ENCODE data around the gene NADK2. TPM values are rescaled to one million over a fixed set of nuclear protein-coding genes. Genes with fewer than 3 reads are reported as not detected.

NADK2 gene
- total RNA-seq, 1 donor from 2014 or later = 8.7 TPM

DNA sequence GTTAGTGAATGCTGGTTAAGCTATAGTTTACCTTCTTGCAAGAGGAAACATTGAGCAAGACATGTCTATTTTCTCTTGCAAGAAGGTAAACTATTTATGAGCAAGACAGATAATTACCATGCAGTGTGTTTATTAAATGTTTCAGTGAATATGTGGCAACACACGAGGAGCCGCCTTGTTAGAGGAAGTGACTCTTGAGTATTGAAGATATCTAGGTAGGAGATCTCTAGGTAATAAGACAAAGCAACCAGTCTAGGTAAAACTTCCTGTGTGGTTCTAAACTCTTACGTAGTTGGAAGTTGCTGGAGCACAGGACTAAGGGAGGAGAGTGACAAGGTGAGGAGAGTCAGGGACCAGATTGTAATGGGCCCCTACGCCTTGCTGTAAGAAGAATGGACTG, 73.0 kb downstream of the NADK2 start:
- no peak for DNase-seq (ENCODE audit: extremely low read depth, low read depth, low spot score)

- no peak for DNase-seq (ENCODE audit: extremely low read depth, low read depth, low spot score)
These were observed 77.3 kb downstream of the NADK2 start for GRCh38 chr5:36164461-36164860.

GRCh38 chr5:36162810-36163486, 78.8 kb downstream of the NADK2 start:
- no peak for DNase-seq (ENCODE audit: extremely low read depth, low read depth, low spot score)

DNA sequence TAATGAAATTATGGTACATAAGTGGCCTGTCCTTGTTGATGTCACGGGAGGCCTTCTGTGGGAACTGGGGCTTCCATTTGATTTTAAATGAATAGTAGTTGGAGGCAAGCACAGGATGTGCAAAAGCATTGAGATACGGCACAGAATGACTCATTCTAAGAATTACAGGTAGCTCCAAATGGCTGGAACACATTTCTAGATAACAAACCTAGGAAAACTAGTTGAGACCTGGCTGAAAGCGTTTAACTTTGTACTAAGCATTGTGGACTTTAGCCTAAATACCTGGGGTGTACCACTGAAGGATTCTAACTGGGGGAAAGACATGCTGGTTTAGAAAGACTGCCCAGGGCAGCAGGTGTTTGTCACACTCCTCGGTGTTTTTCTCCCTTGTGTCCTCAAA, 80.4 kb downstream of the NADK2 start:
- no peak for DNase-seq (ENCODE audit: extremely low read depth, low read depth, low spot score)

DNA sequence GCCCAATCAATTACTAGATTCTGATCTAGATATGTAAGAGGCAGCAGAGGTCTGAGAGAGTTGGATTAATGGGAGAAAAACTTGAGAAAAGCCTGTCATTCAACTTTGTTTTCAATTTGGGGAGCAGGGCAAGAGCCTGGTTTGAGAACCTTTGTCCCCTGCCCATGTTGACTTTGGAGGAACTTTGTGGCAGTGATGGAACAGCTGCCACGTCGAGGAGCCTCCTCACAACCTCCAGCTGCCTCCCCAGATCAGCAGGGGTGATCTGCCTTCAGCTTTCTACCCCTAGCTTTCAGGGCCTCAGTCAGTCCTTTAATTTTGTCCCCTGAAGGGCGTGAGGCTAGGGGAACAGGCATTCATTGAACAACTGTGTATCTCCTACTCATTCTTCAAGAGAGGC, 81.1 kb downstream of the NADK2 start:
- DNase-seq (ENCODE audit: extremely low read depth, low read depth, low spot score) = no peak

DNA sequence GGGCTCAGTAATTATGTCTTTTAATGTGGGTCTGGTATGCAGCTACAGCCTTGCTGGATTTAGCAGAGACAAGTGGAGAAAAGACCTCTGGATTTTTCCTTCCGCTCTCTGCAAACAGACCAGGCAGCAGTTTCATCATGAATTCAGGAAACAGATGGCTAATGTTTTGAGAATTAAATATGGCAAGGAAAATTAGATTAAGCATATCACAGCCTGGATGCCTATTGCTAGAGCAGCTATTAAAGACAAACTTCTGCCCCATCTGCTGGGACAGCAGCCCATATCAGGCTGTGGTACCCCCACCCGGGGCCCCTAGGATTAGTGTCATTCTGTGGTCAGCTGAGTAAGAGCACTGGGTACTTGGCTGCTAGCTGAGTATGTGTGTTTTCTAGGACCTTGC, 83.6 kb downstream of the NADK2 start:
- no peak for DNase-seq (ENCODE audit: extremely low read depth, low read depth, low spot score)

- DNase-seq (ENCODE audit: extremely low read depth, low read depth, low spot score) = no peak
These were observed 85.1 kb downstream of the NADK2 start for GRCh38 chr5:36156619-36157018.

- no peak for DNase-seq (ENCODE audit: extremely low read depth, low read depth, low spot score)
These were observed 85.6 kb downstream of the NADK2 start for GRCh38 chr5:36156121-36156601.

DNA sequence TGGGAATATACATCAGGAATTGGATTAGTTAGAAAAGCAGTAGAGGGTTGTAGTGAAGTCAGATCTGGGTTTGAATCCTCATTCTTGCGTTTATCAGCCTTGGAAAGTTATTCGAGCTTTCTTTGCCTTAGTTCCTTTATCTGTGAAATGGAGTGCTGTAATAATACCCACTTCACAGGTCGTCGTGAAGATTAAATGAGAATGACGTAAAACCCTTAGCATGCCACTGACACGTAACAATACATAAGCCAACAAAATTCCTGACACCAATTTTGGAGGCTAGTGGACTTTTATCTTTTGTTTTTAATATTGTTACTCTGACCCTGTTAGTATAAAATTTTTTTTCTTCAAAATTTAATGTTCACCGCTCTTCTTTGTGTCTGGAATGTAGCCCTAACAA, 86.4 kb downstream of the NADK2 start:
- DNase-seq (ENCODE audit: extremely low read depth, low read depth, low spot score) = no peak

- DNase-seq (ENCODE audit: extremely low read depth, low read depth, low spot score) = no peak
These were observed 88.0 kb downstream of the NADK2 start for GRCh38 chr5:36153726-36154125.

DNA sequence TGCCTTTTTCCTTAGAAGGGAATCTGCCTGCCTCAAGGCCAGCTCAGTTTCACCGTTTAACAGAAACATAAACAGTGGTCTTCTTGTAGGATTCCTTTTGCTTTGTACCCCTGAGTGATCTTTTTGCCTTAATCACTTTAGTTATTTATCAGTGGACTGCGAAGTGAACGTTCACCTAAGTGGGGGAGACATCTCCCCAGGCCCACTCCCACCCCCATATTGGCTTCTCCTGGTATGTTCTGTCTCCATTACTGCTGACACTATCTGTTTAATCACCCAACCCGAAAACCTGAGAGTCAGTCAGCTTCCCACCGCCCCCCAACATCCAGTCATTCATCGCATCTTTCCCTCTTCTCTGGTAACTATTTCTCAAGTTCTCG, 88.4 kb downstream of the NADK2 start:
- DNase-seq (ENCODE audit: extremely low read depth, low read depth, low spot score) = no peak

DNA sequence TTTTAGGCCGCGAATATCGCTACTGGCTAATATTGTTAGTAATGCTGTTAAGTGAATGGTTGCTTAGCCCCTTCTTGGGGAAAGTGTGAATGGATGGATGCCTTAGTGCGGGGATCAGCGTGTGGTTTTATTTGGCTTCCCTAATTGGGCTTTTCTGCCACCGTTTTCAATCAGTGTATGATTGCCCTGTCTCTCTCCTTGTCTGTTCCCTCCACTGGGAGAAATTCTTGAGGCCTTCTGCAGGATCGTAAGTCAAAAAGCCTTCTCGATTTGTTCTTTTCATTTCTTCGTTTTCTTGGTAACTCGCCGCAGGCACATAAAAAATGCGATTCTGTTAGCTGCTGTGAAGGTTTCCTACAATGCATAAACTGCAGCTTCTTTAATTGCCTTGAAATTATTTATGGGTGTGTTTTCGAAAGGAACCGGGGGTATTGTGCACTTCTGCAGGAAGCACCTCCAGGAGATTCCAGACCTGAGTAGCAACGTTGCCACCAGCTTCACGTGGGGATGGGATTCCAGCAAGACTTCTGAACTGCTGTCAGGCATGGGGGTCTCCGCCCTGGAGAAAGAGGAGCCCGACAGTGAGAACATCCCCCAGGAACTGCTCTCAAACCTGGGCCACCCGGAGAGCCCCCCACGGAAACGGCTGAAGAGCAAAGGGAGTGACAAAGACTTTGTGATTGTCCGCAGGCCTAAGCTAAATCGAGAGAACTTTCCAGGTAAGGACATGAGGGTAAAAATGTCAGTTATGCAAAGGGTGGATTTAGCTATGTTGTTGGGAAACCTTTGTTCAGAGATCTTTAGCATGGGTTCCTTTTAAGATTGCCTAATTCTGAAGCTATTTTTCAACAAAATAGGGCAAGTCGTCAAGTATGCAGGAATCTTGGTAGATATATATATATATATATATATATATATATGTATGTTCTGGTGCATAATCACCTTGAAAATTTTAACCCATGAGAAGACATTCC, 89.1 kb downstream of the NADK2 start:
- no peak for DNase-seq (ENCODE audit: extremely low read depth, low read depth, low spot score)

DNA sequence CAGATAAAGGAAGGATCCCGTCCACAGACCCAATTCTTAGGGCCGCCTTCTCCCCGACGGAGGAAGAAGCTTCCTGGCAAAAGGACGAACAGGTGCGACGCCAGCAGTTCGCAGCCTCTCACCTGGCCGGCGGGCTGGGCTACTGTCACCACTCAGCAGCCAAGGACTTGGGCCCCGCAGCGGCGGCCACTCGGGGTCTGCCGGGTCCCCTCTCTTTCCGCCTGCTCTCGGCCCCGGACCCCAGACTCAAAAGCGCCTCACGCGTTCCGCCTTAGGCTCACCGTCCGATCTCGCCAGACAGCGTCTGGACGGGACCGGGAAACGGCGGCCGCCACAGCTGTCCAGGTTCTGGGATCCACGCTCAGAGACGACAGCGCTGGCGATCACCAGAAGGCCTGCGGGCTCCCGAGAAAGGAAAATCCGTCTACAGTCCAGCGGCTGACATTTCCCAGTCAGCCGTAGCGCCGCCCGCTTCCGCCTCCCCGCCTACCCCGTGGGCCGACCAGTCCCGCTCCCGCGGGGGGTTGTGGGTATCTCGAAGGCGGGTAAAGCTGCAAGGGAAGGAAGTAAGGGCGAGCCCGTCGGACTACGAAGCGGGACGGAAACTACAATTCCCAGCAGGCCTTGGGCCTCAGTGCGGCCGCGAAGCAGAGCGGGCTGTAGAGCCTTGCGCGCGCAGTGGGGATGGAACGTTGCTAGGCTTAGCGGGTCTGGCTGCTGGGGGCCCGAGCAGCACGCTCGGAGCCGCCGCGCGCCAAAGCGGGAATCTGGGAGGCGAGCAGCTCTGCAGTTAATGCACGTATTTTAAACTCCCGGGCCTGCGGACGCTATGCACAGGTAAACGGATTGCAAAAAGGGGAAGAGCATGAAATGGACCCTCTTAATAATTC, 90.0 kb downstream of the NADK2 start, which contains the start of the genes LMBRD2 and SKP2:
TSS of gene LMBRD2 (minus strand) at position 454 of the 890 bp plus-strand sequence. CDS start 8,538 bp downstream, outside the sequence.
TSS of gene SKP2 (plus strand) at position 678 of the 890 bp plus-strand sequence. CDS start at position 830, 152 bp downstream.
- peak; percentile 75 for DNase-seq (ENCODE audit: extremely low read depth, low read depth, low spot score)

DNA sequence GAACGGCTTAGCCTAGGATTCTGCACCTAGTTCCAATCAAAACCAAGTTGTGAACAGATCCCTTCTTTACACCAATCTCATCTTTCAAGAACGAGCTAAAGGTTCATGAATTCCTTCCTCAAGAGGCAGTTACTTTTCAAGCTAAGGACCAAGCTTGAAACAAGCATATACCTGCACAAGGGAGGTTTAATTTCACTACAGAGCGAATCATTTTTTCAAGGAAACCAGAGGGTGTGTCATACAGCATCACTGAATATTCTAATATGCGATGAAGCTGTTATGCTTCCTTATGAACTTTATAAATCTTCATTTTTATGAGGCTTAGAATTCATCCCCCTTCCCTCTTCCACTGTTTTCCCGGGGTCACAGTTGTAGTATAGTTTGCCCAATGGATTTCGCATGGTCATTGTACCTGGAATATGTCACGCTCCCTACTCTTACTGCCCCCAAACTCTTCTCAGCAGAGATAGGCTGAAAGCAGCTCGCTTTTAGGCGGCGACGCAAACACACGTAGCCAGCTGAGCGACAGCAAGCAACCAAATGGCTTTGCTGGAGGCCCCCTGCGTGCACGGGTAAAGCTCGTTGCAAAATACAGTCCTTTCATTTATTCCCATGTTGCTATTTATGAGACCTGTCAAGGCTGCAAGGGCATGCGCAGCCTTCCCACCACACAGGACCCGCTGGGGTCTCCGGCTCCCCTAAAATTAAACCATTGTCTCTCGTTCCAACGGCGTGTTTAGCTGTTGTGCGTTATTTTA, 90.9 kb downstream of the NADK2 start:
- DNase-seq (ENCODE audit: extremely low read depth, low read depth, low spot score) = no peak

DNA sequence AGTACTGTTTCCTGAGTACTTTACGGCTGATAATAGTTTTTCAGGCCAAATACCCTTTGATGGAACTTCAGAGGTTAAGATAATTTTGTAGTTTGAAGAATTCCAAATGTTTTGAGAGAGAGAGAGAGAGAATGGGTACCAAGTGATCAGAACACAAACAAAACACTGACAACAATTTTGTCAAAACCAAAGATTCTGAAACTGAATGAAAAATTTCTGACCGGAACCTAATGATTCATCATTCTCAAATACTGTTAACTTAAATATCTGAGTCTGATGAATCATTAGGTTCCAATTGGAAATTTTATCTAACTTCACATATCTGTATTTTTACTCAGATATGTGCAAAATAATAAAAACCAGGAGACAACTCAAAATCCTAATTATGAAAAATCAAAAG, 94.0 kb downstream of the NADK2 start:
- no peak for DNase-seq (ENCODE audit: extremely low read depth, low read depth, low spot score)

- no peak for DNase-seq (ENCODE audit: extremely low read depth, low read depth, low spot score)
These were observed 95.3 kb downstream of the NADK2 start for GRCh38 chr5:36146390-36146789.

GRCh38 chr5:36145311-36145710, 96.4 kb downstream of the NADK2 start:
- no peak for DNase-seq (ENCODE audit: extremely low read depth, low read depth, low spot score)
